Right lobe of liver (tissue), 4 donors: Measurements from ENCODE around the gene STAC2.

Experiments
- POLR2A ChIP-seq: fragments of 450-650 bp; IDR thresholded peaks from one replicate; pipeline ENCODE4 v1.6.1; 2017; ENCODE audit warnings: antibody characterized with exemption, mild to moderate bottlenecking
- TF ChIP-seq, protein P1 (sequence below), 4 donors: fragments of 200-600 bp in 3 of 4; fragments of 450-650 bp in 1 of 4; IDR thresholded peaks; one replicate each; pipeline versions ENCODE4 v1.5.1 to v1.8.0; 2016 to 2022; ENCODE audit warnings: antibody characterized with exemption in 4 of 4, mild to moderate bottlenecking in 2 of 4
- donor health status: DM: no; HTN: no; CAD: no.
- donor health status: DM: no; HTN: no; CAD: no.
- donor health status: DM: no; HTN: yes; CAD: no.

DNA sequence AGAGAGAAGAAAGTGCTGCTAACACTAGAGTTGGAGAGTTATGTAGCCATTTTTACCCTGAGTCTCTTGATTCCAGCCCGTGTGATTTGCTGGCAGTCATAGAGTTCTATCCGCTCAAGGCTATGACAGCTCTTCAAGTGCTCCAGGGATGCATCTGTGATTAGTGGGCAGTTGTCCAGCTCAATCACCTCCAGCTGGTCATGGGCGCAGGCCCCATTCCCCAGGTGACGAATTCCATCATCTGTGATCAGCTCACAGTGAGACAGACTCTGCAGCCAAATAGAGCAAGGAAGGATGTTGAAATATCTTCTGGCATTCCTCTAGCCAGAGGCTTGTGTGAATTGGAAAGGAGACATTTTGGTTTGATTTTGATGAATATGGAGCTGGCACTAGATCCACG, 38.4 kb upstream of the STAC2 start:
- TF ChIP-seq POLR2A: no peak
- TF ChIP-seq, protein P1, sequence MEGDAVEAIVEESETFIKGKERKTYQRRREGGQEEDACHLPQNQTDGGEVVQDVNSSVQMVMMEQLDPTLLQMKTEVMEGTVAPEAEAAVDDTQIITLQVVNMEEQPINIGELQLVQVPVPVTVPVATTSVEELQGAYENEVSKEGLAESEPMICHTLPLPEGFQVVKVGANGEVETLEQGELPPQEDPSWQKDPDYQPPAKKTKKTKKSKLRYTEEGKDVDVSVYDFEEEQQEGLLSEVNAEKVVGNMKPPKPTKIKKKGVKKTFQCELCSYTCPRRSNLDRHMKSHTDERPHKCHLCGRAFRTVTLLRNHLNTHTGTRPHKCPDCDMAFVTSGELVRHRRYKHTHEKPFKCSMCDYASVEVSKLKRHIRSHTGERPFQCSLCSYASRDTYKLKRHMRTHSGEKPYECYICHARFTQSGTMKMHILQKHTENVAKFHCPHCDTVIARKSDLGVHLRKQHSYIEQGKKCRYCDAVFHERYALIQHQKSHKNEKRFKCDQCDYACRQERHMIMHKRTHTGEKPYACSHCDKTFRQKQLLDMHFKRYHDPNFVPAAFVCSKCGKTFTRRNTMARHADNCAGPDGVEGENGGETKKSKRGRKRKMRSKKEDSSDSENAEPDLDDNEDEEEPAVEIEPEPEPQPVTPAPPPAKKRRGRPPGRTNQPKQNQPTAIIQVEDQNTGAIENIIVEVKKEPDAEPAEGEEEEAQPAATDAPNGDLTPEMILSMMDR (IDR thresholded peaks at IDR 0.05): no peak
